GM21737 (cell line): ENCODE data around the gene IL22RA2.

Experiments used
- ATAC-seq: cut with Tn5 transposase; IDR thresholded peaks from one replicate; pipeline ENCODE4 v1.9.1; 2021; ENCODE audit warnings: mild to moderate bottlenecking, moderate library complexity; ENCODE audit not compliant: unreplicated experiment

The IL22RA2 gene

GRCh38 chr6:137097526-137097925 is 75.9 kb downstream of the IL22RA2 start:
- ATAC-seq = no peak

DNA sequence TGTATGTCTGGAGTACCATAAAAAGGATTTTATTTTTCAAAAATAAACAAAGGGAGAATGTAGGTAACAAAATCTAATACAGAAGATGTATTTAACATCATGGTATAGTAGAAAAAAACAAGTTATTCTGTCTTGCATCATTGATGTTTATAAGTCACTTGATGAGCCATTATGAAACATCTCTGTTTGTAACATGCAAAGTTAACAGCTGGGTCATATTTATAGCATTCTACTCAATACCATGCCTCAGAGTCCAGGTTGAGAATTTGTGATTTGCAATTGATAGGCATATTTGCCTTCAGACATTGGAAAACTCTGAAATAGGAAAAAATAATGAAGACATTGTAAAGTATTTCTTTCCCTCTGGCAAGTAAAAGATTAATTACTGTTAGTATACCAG is 76.4 kb downstream of the IL22RA2 start:
- no peak for ATAC-seq

- ATAC-seq = peak; percentile 74
Measured at GRCh38 chr6:137095651-137096238, 77.7 kb downstream of the IL22RA2 start.

- ATAC-seq = no peak
Measured at GRCh38 chr6:137095093-137095492, 78.4 kb downstream of the IL22RA2 start.

GRCh38 chr6:137094411-137095008 is 78.9 kb downstream of the IL22RA2 start:
- ATAC-seq = no peak
